ENCODE results near the gene RPL36A.

Gene RPL36A

DNA sequence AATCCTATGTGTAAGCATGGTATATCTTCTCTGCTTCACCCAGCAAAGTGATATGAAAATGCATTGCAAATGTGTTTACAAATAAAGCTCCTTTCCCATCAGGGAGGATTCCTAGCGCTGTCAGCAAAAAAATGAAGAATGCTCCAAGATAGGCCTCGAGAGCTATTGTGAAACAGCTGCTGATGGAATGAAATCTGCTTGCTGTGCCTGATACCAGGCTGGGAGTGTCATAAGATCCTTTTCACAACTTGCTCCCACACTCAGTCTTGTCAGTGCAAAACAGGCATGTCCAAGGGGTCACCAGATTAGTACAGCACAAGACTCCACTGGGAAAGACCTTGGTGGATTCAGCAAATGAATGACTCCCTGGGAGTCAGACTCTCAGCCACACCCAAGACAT, 51.3 kb downstream of the RPL36A start:
- no peak for DNase-seq (ENCODE audit: low spot score)

Data from Ammon's horn (tissue), 1 donor.